Activated CD4-positive, alpha-beta T cell treated with anti-CD3 and anti-CD28 coated beads for 48 hours (primary cell): ENCODE data around the gene METTL9.
"Not testable (repeated sequence)": the region's sequence is repeated elsewhere in the genome, so short reads cannot be mapped to it uniquely, and the experiment has no call there.

Experiments
- DNase-seq: peaks from one replicate; pipeline ENCODE4 v3.0.0-alpha.2; 2020

Gene METTL9

GRCh38 chr16:21667575-21667974, 68.2 kb downstream of the METTL9 start:
- no peak for DNase-seq

DNA sequence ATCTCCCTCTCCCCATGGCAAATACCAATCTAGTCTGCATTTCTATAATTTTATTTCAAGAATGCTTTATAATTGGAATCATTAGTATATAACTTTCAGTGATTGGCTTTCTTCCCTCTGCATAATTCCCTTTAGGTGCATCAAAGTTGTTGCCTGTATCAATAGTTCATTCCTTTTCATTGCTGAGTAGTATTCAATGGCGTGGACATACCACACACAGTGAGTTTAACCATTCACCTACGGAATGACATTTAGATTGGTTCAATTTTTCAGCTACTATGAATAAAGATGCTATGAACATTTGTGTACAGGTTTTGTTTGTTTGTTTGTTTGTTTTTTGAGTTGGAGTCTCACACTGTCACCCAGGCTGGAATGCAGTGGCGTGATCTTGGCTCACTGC, 74.1 kb downstream of the METTL9 start:
- no peak for DNase-seq

GRCh38 chr16:21674456-21674855, 75.1 kb downstream of the METTL9 start:
- DNase-seq, result not testable (repeated sequence)

- DNase-seq, result not testable (repeated sequence)
Measured at GRCh38 chr16:21680714-21681113, 81.3 kb downstream of the METTL9 start.

DNA sequence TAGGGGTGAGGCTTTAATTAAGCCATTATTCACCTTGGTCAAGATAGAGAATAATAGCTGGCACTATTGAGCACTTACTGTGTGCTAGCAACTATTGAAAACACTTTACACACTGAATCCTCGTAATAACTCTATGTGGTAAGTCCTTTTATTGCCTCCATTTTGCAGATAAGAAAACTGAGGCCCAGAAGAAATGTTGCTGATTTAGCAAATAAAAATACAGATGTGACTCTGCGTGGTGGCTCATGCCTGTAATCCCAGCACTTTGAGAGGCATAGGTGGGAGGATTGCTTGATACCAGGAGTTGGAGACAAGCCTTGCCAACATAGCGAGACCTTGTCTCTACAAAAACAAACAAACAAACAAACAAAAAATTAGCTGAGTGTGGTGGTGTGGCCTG, 83.8 kb downstream of the METTL9 start:
- no peak for DNase-seq

DNA sequence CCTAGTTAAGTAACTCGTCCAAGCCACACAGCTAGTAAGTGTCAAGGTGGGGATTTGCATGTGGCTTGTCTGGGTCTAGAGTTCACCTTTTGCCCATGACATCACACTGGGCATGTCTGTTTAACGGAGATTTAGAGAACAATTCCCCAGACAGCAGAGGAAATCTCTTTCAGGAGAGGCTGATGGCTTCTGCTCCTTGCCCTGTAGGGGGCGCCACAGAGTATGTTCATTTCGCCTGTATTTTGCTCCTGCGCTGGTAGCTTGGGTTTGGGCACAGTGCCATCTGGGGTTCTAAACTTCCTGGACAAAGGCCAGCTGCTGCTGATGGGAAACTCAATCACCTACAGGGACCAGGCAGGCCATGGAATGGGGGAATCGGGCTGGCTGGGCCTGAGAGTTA, 84.8 kb downstream of the METTL9 start:
- DNase-seq, result peak; percentile 68

DNA sequence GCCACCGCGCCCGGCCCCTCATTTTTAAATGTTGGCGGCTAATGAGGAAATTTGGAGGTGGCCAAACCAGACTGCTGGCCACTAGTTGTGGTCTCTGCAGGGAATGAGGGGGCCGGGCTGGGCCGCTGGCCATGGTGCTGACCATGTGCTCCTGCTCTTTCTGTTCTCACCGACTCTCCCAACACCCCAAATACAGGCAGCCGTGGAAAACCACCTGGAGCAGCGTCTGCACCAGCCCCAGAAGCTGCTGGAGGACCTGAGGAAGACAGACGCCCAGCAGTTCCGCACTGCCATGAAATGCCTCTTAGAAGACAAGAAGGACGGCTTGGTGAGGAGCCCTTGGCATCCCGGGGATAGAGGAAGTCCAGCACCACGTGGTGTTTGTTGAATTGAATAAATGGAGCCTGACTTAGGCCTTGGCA, 85.7 kb downstream of the METTL9 start:
- no peak for DNase-seq

DNA sequence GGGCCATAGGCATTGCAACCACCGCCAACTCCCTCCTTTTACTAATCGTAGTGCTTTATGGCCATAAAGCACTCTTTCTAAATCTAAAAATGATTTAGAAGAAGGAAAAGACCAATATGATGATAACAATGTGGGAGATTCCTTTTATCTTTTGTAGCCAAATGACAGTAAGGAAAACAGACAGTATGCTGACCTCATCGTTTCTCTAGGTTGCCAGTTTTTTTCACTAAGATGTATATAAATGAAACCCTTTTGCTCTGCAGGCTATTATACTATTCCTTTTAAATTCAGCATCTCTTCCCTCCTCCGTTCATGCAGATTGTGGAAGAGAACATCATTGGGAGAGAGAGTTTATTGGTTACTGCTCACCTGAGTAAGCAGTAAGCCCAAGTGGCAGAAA, 89.7 kb downstream of the METTL9 start:
- DNase-seq, result no peak

GRCh38 chr16:21690967-21691366, 91.6 kb downstream of the METTL9 start:
- not testable (repeated sequence) for DNase-seq

DNA sequence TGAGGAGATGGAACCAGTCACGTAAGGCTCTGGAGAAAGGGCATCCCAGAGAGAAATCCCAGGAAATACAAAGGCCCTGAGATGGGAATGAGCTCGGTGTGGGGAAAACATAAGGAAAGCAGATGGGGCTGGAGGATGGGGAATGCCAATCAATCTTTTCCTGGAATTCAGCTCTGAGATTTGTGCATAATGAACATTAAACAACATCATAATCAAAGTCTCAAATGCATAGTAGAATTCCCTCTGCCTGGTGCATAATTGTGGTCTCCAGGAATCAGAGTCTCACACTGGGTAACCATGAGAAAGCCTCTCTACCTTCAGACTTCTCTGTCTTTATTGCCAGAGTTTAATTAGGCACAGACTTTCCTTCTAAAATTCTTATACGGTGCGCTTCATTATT, 95.2 kb downstream of the METTL9 start:
- no peak for DNase-seq

- DNase-seq, result no peak
Measured at GRCh38 chr16:21697032-21697431, 97.7 kb downstream of the METTL9 start.

- no peak for DNase-seq
Measured at GRCh38 chr16:21698169-21699032, 99.0 kb downstream of the METTL9 start.

- DNase-seq, result no peak
Measured at GRCh38 chr16:21701271-21701670, 101.9 kb downstream of the METTL9 start.

DNA sequence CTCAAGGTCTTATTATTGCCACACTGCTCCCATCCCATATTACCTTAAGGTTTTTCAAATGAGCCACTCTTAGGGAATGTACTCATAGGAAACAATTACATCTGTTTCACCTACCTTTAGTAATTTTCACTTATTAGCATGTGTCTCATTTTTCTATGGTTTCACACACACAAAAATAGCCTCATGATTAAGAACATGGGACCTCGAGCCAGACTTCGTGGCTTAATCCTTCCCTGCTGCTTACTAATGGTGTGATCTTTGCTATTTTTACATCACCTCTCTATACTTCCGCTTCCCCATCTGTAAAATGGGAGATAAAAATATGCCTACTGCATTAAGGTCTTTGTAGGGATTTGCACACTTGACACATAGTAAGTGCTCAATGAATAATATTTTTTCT, 102.9 kb downstream of the METTL9 start:
- DNase-seq, result no peak

- DNase-seq, result no peak
Measured at GRCh38 chr16:21703156-21703555, 103.8 kb downstream of the METTL9 start.

DNA sequence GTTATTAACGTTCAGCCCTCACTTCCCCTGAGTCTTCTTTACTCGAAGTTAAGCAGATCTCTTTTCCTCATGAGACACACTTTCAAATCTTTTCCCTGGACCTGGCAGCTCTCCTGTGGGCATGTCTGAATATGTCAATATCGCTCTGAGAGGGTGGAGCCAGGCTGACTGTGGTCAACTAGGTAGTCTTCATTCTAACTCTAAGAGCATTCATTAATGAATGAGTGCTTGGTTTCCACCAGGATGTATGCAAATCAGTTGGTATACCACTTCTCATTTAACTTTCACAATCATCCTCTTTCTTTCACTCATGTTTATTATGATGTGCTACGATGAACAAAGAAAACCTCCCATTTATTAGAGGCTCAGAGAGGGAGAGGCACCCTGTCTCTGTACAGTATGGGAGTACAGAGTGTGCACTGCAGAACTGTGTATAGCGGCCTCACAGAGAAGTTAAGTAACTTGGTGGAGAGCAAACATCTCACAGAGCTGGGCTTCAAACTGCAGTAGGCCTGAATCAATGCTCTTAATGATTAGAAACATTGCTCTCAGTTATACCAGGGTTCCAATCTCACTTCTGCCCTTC, 104.3 kb downstream of the METTL9 start:
- no peak for DNase-seq

- no peak for DNase-seq
Measured at GRCh38 chr16:21704266-21704665, 104.9 kb downstream of the METTL9 start.

DNA sequence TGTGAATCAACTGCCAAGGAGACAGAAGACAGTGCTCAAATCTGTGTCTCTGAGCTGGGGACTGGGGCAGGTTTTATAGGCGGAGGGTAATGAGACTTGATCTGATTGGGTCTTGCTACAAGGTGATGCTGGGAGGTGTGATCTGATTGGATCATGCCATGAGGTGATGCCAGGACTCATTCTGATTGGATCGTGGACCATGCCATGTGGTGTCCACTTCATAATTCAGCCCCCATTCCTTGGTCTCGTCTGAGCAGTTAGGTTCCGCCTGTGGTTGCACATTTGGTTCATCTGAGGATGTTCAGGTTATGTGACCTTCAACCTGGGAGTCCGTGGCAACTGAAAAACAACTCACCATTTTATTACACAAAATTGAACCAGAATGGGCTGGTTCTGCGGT, 105.4 kb downstream of the METTL9 start:
- no peak for DNase-seq
